Mesothelial cell of epicardium (in vitro differentiated cells): ENCODE measurements around the gene DPH5. TPM values are rescaled to one million over a fixed set of nuclear protein-coding genes. Genes with fewer than 3 reads are reported as not detected.

Source experiments
- DNase-seq, 2 experiments: peaks; one replicate each; pipeline ENCODE4 v3.0.0; 2021; ENCODE audit warnings: low spot score in 2 of 2; ENCODE audit not compliant: unreplicated experiment in 2 of 2
- H3K27ac Mint-ChIP-seq: 2 replicates; pipeline ENCODE4 v1.8.0; 2021; ENCODE audit warnings: mixed read lengths
- H3K27me3 Mint-ChIP-seq: 2 replicates; pipeline ENCODE4 v1.8.0; 2021; ENCODE audit warnings: low read depth, mixed read lengths
- H3K36me3 Mint-ChIP-seq: 2 replicates; pipeline ENCODE4 v1.8.0; 2021; ENCODE audit warnings: mixed read lengths
- H3K4me1 Mint-ChIP-seq: 2 replicates; pipeline ENCODE4 v1.8.0; 2021; ENCODE audit warnings: mixed read lengths
- H3K4me3 Mint-ChIP-seq: 2 replicates; pipeline ENCODE4 v1.8.0; 2021; ENCODE audit warnings: mild to moderate bottlenecking, moderate library complexity, mixed read lengths
- H3K9me3 Mint-ChIP-seq: 2 replicates; pipeline ENCODE4 v1.8.0; 2021; ENCODE audit warnings: mixed read lengths
- CTCF ChIP-seq: fragments of 200-600 bp; sonication (generic); IDR thresholded peaks from one replicate; pipeline ENCODE4 v1.5.0; 2021; ENCODE audit warnings: antibody characterized with exemption; ENCODE audit not compliant: unreplicated experiment
- total RNA-seq: library from RNA; stranded (reverse); gene quantifications from 3 replicates; pipeline ENCODE4 v1.2.1, GENCODE V29; 2021

The DPH5 gene
- total RNA-seq, 1 donor from 2014 or later: 61.7 TPM

DNA sequence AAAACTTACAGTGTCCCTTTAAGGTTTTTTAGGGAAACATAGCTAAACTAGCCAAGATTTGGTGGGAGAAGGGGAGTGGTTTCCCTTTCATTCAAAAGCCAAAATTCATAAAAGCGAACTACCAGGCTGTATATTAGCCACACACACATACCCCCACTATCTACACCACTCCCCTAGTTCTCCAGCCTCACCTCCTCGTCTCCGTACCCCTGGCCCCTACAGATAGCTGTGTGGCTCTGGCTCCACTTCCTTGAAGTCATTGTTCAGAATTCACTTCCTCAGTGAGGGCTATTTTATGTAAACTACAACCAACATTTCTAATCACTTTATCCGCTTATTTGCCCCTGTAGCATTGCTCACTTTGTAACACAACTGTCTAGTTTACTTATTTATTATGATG is 5.3 kb upstream of the DPH5 start:
- Mint-ChIP-seq H3K36me3 (peaks cover 7% of the 10 kb centered on the region), H3K27ac (no peak overlapping the region), H3K27me3 (no peaks in the 10 kb centered on the region), H3K9me3 (peaks cover 5% of the 10 kb centered on the region), H3K4me1 (peaks cover 34% of the 10 kb centered on the region), H3K4me3 (no peak overlapping the region)
- no peak for DNase-seq
- no peak for TF ChIP-seq CTCF

DNA sequence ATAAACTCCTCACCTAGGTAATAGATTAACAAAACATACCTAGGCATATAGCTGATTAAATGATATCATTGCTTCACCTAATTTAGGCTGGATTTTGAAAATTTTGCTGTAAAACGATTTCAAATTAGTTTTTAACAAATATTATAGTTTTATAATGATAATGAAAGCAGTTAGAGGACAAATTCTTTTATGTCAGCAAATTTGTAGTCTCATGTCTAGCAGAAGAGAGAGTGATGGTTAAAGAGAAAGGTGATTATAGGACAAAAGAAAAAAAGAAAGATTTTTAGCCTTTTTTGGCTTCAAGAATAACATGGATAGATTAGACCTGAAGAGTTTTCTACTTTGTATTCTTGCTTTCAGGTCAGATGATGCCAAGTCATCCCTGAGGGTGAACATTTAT is 3.6 kb upstream of the DPH5 start:
- Mint-ChIP-seq H3K4me3 (no peak overlapping the region), H3K36me3 (peaks cover 7% of the 10 kb centered on the region), H3K27me3 (no peaks in the 10 kb centered on the region), H3K4me1 (peaks cover 40% of the 10 kb centered on the region), H3K9me3 (peaks cover 5% of the 10 kb centered on the region), H3K27ac (peak overlapping the region; percentile 56)
- no peak for DNase-seq
- no peak for TF ChIP-seq CTCF

- H3K27ac Mint-ChIP-seq: peak overlapping the region; percentile 56
- H3K9me3 Mint-ChIP-seq: peaks cover 5% of the 10 kb centered on the region
- H3K4me1 Mint-ChIP-seq: peaks cover 40% of the 10 kb centered on the region
- TF ChIP-seq CTCF: no peak
- no peaks in the 10 kb centered on the region for H3K27me3 Mint-ChIP-seq
- no peak overlapping the region for H3K4me3 Mint-ChIP-seq
- no peak for DNase-seq
- H3K36me3 Mint-ChIP-seq: peaks cover 7% of the 10 kb centered on the region
Measured at GRCh38 chr1:101028466-101028865, 2.9 kb upstream of the DPH5 start.

DNA sequence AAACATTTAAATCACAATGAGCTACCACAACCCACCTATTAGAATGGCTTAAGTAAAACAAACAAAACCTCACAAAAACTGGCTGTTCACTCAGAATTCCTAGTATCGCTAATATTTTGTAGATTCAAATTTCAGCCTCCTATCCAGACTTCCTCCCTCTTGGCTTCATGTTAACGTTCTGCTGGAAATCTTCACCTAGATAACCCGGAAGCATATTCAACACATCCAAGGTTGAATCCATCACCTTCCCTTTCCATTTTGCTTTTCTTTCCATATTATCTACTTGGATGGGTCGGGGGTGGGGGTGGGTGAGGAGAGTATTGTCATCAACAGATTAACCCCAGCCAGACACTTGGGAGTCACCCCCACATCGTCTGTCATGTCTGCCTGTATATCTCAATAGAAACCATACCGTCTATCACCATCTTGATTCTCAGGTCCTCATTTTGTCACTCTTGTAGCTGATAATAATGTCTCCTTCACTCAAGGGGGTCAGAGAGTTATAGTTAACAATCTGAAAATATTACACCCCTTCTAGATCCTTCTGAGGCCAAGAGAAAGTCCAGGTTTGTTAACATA is 1.7 kb upstream of the DPH5 start:
- no peak for TF ChIP-seq CTCF
- H3K27me3 Mint-ChIP-seq: no peaks in the 10 kb centered on the region
- peak overlapping the region; percentile 1 for H3K27ac Mint-ChIP-seq
- H3K4me3 Mint-ChIP-seq: peak overlapping the region; percentile 2
- peaks cover 40% of the 10 kb centered on the region for H3K4me1 Mint-ChIP-seq
- H3K9me3 Mint-ChIP-seq: no peaks in the 10 kb centered on the region
- H3K36me3 Mint-ChIP-seq: peaks cover 3% of the 10 kb centered on the region
- DNase-seq: no peak

DNA sequence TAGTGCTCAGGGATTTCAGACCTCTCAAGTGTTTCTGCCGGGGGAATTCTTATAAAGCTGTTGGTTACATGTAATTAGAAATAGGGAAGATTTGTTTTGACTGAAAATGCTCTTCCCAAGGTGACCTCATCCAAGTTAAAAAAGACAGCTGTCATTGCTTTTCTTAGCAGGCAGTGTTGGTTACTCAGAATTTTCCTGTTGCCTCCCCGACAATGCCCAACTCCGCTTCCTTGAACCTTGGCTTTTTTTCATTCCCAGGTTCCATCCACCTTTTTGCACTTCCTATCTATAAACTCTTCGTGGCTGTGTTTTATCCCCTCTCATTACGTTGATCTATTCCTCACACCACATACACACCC is 825 bp upstream of the DPH5 start:
- TF ChIP-seq CTCF: no peak
- peak overlapping the region; percentile 90 for H3K4me3 Mint-ChIP-seq
- H3K27me3 Mint-ChIP-seq: no peaks in the 10 kb centered on the region
- no peak for DNase-seq
- peaks cover 40% of the 10 kb centered on the region for H3K4me1 Mint-ChIP-seq
- peak overlapping the region; percentile 96 for H3K27ac Mint-ChIP-seq
- no peaks in the 10 kb centered on the region for H3K9me3 Mint-ChIP-seq
- H3K36me3 Mint-ChIP-seq: peaks cover 5% of the 10 kb centered on the region

DNA sequence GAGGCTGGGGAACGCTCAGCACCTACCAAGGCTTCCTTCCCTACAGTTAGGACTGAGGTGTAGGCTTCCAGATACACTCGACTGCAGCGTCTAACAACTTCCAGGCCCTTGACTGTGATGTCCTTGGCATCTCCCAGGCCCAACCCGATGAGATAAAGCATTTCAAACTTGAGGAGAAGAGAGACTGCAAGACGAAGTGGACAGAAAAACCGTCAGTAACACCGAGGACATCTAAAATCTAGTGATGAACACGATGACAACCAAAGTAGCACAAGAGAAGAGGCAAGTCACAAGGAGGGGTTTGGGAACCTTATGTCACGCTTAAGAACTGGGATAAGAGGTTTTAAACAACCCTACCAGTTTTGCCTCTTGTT is 314 bp downstream of the DPH5 start:
- peak overlapping the region; percentile 90 for H3K4me3 Mint-ChIP-seq
- no peaks in the 10 kb centered on the region for H3K27me3 Mint-ChIP-seq
- TF ChIP-seq CTCF: no peak
- peak overlapping the region; percentile 96 for H3K27ac Mint-ChIP-seq
- peak in 1 of 2 experiments; percentile 39 for DNase-seq
- H3K4me1 Mint-ChIP-seq: peaks cover 40% of the 10 kb centered on the region
- H3K36me3 Mint-ChIP-seq: peaks cover 11% of the 10 kb centered on the region
- no peaks in the 10 kb centered on the region for H3K9me3 Mint-ChIP-seq
